Ovary (tissue), 9 donors: ENCODE measurements around the gene TNFRSF21. TPM values are rescaled to one million over a fixed set of nuclear protein-coding genes. Genes with fewer than 3 reads are reported as not detected.

ENCODE experiments used
- DNase-seq, 5 donors: peaks; one replicate each; pipeline ENCODE4 v3.0.0-alpha.2; 2019 to 2020
- H3K27ac ChIP-seq, 2 donors: fragments of 200-600 bp; one replicate each; pipeline versions ENCODE4 v1.5.1 to v1.8.0; 2019 to 2022
- H3K27me3 ChIP-seq: fragments of 200-600 bp; one replicate; pipeline ENCODE4 v1.8.0; 2022
- H3K36me3 ChIP-seq: fragments of 200-600 bp; sonication (generic); one replicate; pipeline ENCODE4 v1.5.1; 2019
- H3K4me1 ChIP-seq: one replicate; pipeline ENCODE4 v1.8.1; 2013; ENCODE audit warnings: mild to moderate bottlenecking, moderate library complexity; ENCODE audit not compliant: insufficient read depth
- H3K4me3 ChIP-seq: fragments of 200-600 bp; sonication (generic); one replicate; pipeline ENCODE4 v1.5.1; 2017
- H3K9me3 ChIP-seq, 2 donors: fragments of 200-600 bp in 1 of 2; sonication (generic) in 1 of 2; one replicate each; pipeline versions ENCODE4 v1.5.1 to v1.8.1; 2013 to 2019; ENCODE audit warnings: mild to moderate bottlenecking in 1 of 2, moderate library complexity in 1 of 2
- EP300 ChIP-seq: sonication (generic); formaldehyde crosslinking; IDR thresholded peaks from one replicate; pipeline ENCODE4 v1.6.1; 2017; ENCODE audit warnings: antibody characterized with exemption
- POLR2A ChIP-seq: fragments of 450-650 bp; IDR thresholded peaks from one replicate; pipeline ENCODE4 v1.6.1; 2017; ENCODE audit warnings: antibody characterized with exemption, mild to moderate bottlenecking, moderate library complexity
- WGBS, 3 donors: extraction: QIAGEN DNeasy Blood & Tissue Kit in 1 of 3; methylation state at CpG; one replicate each; pipeline versions ENCODE4 v1.1.5 to v1.1.7; 2013 to 2017; 5-methylcytosine and 5-hydroxymethylcytosine counted together
- intact Hi-C, 4 donors: fragments of 100-400 bp; cut with DNase I; formaldehyde crosslinking; loops; one replicate each; pipeline versions ENCODE4 v1.11.0 to v1.15.1; 2022 to 2023
- polyA plus RNA-seq, 2 donors: library from polyadenylated mRNA; stranded (reverse); fragments of 200-250 nt in 1 of 2; fragments of 350-450 nt in 1 of 2; fragmentation: Illumina TruSeq in 1 of 2; extraction: RNeasy Lipid Tissue Mini Kit (QIAGEN cat#74804) in 1 of 2; gene quantifications; one replicate each; pipeline ENCODE4 v1.2.3, GENCODE V29; 2013 to 2014
- total RNA-seq, 7 donors: library from RNA; depleted of rRNA in 2 of 7; stranded (reverse); fragments of >200 nt in 2 of 7; fragmentation: NEBNext Ultra II Directional in 3 of 7; extraction: Animal tissue kit (Norgen Biotek cat#: 25700) in 3 of 7; gene quantifications; one replicate each; pipeline versions ENCODE4 v1.1.0 to v1.2.4, GENCODE V29; 2016 to 2023
- TF ChIP-seq, protein P1 (sequence below), 3 donors: fragments of 450-650 bp in 2 of 3; fragments of 200-600 bp in 1 of 3; IDR thresholded peaks; one replicate each; pipeline versions ENCODE4 v1.5.1 to v1.8.0; 2016 to 2022; ENCODE audit warnings: antibody characterized with exemption in 3 of 3, mild to moderate bottlenecking in 1 of 3
- donor health status: DM: no; HTN: no; CAD: no; lungs with moderate emphysema.
- donor health status: DM: no; HTN: no; CAD: no.
- donor health status: Bipolar disorder and iron deficiency.
- donor health status: DM: yes; HTN: yes; CAD: no.
- donor health status: DM: no; HTN: no; CAD: no.
- donor health status: DM: yes; HTN: yes; CAD: no.

TNFRSF21 gene
- total and polyA plus RNA-seq, 9 donors: 4.9 to 18.3 (median 13.5) TPM

GRCh38 chr6:47308552-47309290, 984 bp downstream of the TNFRSF21 start:
- H3K4me1 ChIP-seq: peaks cover 2% of the 10 kb centered on the region
- H3K4me3 ChIP-seq: peak overlapping the region; percentile 58
- no peaks in the 10 kb centered on the region for H3K9me3 ChIP-seq
- WGBS, 3 donors: 1 to 2% (median 1%) methylated on average over 48 of the region's 48 CpGs
- peak overlapping the region; percentile 33 to 43 for H3K27ac ChIP-seq
- DNase-seq: peak; percentile 14 to 42 (median 19)
- intact Hi-C loops: loop anchor here in 3 of 4 donors (2.0 to 10.0 kb wide), 8 partner anchors 61 to 460 kb away; no protein-coding TSS in a partner anchor
- H3K36me3 ChIP-seq: no peaks in the 10 kb centered on the region
- no peaks in the 10 kb centered on the region for H3K27me3 ChIP-seq
- TF ChIP-seq POLR2A: no peak
- TF ChIP-seq, protein P1, sequence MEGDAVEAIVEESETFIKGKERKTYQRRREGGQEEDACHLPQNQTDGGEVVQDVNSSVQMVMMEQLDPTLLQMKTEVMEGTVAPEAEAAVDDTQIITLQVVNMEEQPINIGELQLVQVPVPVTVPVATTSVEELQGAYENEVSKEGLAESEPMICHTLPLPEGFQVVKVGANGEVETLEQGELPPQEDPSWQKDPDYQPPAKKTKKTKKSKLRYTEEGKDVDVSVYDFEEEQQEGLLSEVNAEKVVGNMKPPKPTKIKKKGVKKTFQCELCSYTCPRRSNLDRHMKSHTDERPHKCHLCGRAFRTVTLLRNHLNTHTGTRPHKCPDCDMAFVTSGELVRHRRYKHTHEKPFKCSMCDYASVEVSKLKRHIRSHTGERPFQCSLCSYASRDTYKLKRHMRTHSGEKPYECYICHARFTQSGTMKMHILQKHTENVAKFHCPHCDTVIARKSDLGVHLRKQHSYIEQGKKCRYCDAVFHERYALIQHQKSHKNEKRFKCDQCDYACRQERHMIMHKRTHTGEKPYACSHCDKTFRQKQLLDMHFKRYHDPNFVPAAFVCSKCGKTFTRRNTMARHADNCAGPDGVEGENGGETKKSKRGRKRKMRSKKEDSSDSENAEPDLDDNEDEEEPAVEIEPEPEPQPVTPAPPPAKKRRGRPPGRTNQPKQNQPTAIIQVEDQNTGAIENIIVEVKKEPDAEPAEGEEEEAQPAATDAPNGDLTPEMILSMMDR (IDR thresholded peaks at IDR 0.05): no peak
- TF ChIP-seq EP300: no peak

DNA sequence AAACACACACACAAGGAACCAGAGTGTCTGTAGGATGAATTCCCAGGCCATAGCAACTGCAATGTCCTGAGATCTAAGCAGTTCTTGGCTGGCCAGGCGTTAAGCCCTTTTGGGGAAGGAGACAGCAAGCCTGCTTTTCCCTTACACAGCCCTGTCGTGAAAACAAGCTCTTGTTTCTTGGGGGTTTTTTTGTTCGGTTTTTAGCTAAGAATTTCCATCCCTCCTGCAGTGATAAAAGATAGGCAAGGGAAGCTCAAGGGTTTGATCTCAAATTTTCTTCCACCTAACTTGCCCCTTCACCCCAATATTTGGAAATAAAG, 1.5 kb downstream of the TNFRSF21 start:
- Histone ChIP-seq H3K9me3 (no peaks in the 10 kb centered on the region), H3K4me3 (peak overlapping the region; percentile 58), H3K27ac (no peak overlapping the region), H3K27me3 (no peaks in the 10 kb centered on the region), H3K36me3 (no peaks in the 10 kb centered on the region), H3K4me1 (peaks cover 2% of the 10 kb centered on the region)
- TF ChIP-seq POLR2A (no peak), EP300 (no peak)
- TF ChIP-seq, protein P1 (IDR thresholded peaks at IDR 0.05): no peak
- WGBS, 3 donors: 24 to 31% (median 27%) methylated on average over 3 of the region's 3 CpGs
- no peak for DNase-seq
- intact Hi-C loops: loop anchor here in 3 of 4 donors (2.0 to 10.0 kb wide), 8 partner anchors 61 to 459 kb away; no protein-coding TSS in a partner anchor

DNA sequence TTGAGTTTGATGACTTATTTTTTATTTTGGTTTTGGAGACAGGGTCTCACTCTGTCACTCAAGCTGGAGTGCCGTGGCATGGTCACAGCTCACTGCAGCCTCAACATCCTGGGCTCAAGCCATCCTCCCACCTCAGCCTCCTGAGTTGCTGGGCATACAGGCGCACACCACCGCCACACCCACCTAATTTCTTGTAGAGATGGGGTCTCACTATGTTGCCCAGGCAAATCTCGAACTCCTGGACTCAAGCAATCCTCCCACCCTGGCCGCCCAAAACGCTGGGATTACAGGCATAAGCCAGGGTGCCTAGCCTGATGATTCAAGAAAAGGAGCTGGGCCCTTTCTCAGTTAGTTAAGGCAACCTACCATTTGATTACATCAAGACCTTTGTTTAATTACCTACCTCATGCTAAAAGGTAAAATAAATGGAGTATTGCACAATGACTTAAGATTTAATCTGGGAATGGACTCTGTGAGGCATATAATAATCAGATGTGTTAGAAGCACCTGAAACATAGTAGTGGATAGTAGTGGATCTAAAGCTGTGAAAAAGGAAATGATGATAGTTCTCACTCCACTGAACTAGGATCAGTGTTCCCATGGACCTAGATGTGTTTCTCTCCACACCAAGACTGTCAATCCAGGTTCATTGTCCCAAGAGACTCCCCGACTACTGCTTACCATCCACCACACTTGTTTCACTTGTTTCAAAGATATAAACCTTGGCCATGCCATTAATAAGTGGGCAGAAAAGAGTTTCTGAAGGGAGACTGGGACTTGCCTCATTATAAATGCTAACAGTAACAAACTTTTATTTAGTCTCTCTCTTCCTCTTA, 2.1 kb downstream of the TNFRSF21 start:
- WGBS, 3 donors: 96 to 97% (median 96%) methylated on average over 7 of the region's 7 CpGs
- H3K9me3 ChIP-seq: no peaks in the 10 kb centered on the region
- peaks cover 2% of the 10 kb centered on the region for H3K4me1 ChIP-seq
- H3K4me3 ChIP-seq: no peak overlapping the region
- H3K27ac ChIP-seq: no peak overlapping the region
- TF ChIP-seq POLR2A (no peak), EP300 (no peak)
- TF ChIP-seq, protein P1 (IDR thresholded peaks at IDR 0.05): no peak
- no peaks in the 10 kb centered on the region for H3K36me3 ChIP-seq
- DNase-seq: no peak
- intact Hi-C loops: loop anchor here in 3 of 4 donors (2.0 to 10.0 kb wide), 8 partner anchors 60 to 459 kb away; no protein-coding TSS in a partner anchor
- no peaks in the 10 kb centered on the region for H3K27me3 ChIP-seq

DNA sequence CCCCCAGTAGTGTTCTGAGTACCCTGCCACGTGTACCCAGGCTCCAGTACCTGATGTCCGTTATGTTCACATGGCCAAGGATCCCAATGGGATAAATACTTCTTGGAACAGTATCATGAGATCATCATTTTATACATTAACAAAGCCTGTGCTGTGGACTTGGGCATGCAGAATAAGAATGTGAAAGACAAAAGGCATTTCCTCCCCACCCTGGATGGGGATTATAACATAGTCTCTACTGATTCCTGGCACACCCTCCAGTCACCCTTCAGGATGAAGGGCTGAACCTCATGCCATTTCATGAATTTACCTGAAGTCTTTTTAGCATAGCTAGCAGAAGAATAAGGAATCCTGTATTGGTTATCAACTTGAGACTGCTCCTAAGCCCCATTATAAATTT, 2.8 kb downstream of the TNFRSF21 start:
- no peak overlapping the region for H3K4me3 ChIP-seq
- no peak overlapping the region for H3K27ac ChIP-seq
- no peaks in the 10 kb centered on the region for H3K27me3 ChIP-seq
- no peak for TF ChIP-seq POLR2A
- TF ChIP-seq EP300: no peak
- TF ChIP-seq, protein P1 (IDR thresholded peaks at IDR 0.05): no peak
- H3K4me1 ChIP-seq: peaks cover 2% of the 10 kb centered on the region
- intact Hi-C loops: loop anchor here in 3 of 4 donors (5.0 to 10.0 kb wide), 6 partner anchors 60 to 452 kb away; no protein-coding TSS in a partner anchor
- 90 to 93% (median 92%) methylated on average over 2 of the region's 2 CpGs for WGBS, 3 donors
- no peaks in the 10 kb centered on the region for H3K36me3 ChIP-seq
- H3K9me3 ChIP-seq: no peaks in the 10 kb centered on the region
- DNase-seq: no peak
